HG02938 (cell line): ENCODE results near the gene ACADS.

Experiments
- ATAC-seq: cut with Tn5 transposase; IDR thresholded peaks from one replicate; pipeline ENCODE4 v1.9.1; 2021; ENCODE audit warnings: mild to moderate bottlenecking, moderate library complexity; ENCODE audit not compliant: unreplicated experiment

The ACADS gene

GRCh38 chr12:120754792-120755191 is 29.2 kb downstream of the ACADS start:
- ATAC-seq = no peak

- no peak for ATAC-seq
Observed at GRCh38 chr12:120755269-120755668, 29.6 kb downstream of the ACADS start.

- ATAC-seq = no peak
Observed at GRCh38 chr12:120757226-120757742, 31.7 kb downstream of the ACADS start.

GRCh38 chr12:120757949-120758348 is 32.3 kb downstream of the ACADS start:
- ATAC-seq = no peak

- no peak for ATAC-seq
Observed at GRCh38 chr12:120758798-120759590, 33.4 kb downstream of the ACADS start.

- no peak for ATAC-seq
Observed at GRCh38 chr12:120759591-120760348, 34.1 kb downstream of the ACADS start.

GRCh38 chr12:120760349-120761254 is 35.0 kb downstream of the ACADS start:
- ATAC-seq = no peak

- ATAC-seq = no peak
Observed at GRCh38 chr12:120761519-120761934, 35.9 kb downstream of the ACADS start.

GRCh38 chr12:120762086-120762485 is 36.5 kb downstream of the ACADS start:
- no peak for ATAC-seq

GRCh38 chr12:120763250-120763649 is 37.6 kb downstream of the ACADS start:
- ATAC-seq = no peak

GRCh38 chr12:120764816-120765215 is 39.2 kb downstream of the ACADS start:
- ATAC-seq = no peak

- ATAC-seq = no peak
Observed at GRCh38 chr12:120766566-120766965, 40.9 kb downstream of the ACADS start.

- no peak for ATAC-seq
Observed at GRCh38 chr12:120767071-120768024, 41.7 kb downstream of the ACADS start.

GRCh38 chr12:120771097-120771496 is 45.5 kb downstream of the ACADS start:
- no peak for ATAC-seq

GRCh38 chr12:120774169-120774916 is 48.7 kb downstream of the ACADS start:
- ATAC-seq = no peak

- no peak for ATAC-seq
Observed at GRCh38 chr12:120775862-120776552, 50.4 kb downstream of the ACADS start.

- no peak for ATAC-seq
Observed at GRCh38 chr12:120783197-120783596, 57.6 kb downstream of the ACADS start.

GRCh38 chr12:120784804-120785203 is 59.2 kb downstream of the ACADS start:
- no peak for ATAC-seq
